Caco-2 (cell line): ENCODE results near the gene MYBPHL. TPM values are rescaled to one million over a fixed set of nuclear protein-coding genes. Genes with fewer than 3 reads are reported as not detected.
A peak's percentile ranks its signal among the peaks of the same experiment; 100 is the strongest.

ENCODE experiments used
- BruUV-seq: library from RNA; stranded (reverse); fragments of 400-500 nt; replicated peaks from 2 replicates; lab custom pipeline; 2021; lab: Mats Ljungman, UMichigan
- CTCF ChIA-PET: fragments of 300-600 bp; sonication (Branson Sonifier 250); formaldehyde crosslinking; loops from one replicate; lab custom pipeline; 2022; ENCODE audit warnings: antibody characterized with exemption; lab: Charles Lee
- POLR2A ChIA-PET: fragments of 300-600 bp; sonication (Branson Sonifier 250); formaldehyde crosslinking; loops from one replicate; lab custom pipeline; 2022; ENCODE audit warnings: antibody characterized with exemption; lab: Charles Lee
- DNase-seq, 2 experiments: peaks; one replicate each; pipeline versions ENCODE4 v3.0.0 to v3.0.0-alpha.2; 2020 to 2022
- H3K27me3 ChIP-seq: replicated peaks from 2 replicates; pipeline ENCODE4 v1.6.0; 2011; ENCODE audit warnings: low read length; ENCODE audit not compliant: control insufficient read depth, insufficient read depth
- H3K36me3 ChIP-seq: 2 replicates; pipeline ENCODE4 v1.5.1; 2011; ENCODE audit warnings: low read length; ENCODE audit not compliant: control insufficient read depth, insufficient read depth
- H3K4me1 ChIP-seq: fragments of 250-450 bp; sonication (Bioruptor Pico); 2 replicates; pipeline ENCODE4 v1.5.1; 2020; ENCODE audit warnings: mild to moderate bottlenecking
- H3K4me3 ChIP-seq: 2 replicates; pipeline ENCODE4 v1.5.1; 2011; ENCODE audit warnings: low read depth, mild to moderate bottlenecking, control low read depth, low read length
- H3K9me3 ChIP-seq: fragments of 250-450 bp; sonication (Bioruptor Pico); 2 replicates; pipeline ENCODE4 v1.5.1; 2020; ENCODE audit warnings: mild to moderate bottlenecking, moderate library complexity
- H3K27ac Mint-ChIP-seq: one replicate; pipeline ENCODE4 v1.8.0; 2022; ENCODE audit warnings: mixed read lengths; ENCODE audit not compliant: unreplicated experiment
- H3K27me3 Mint-ChIP-seq: one replicate; pipeline ENCODE4 v1.8.0; 2022; ENCODE audit warnings: mixed read lengths; ENCODE audit not compliant: insufficient read depth, unreplicated experiment
- H3K36me3 Mint-ChIP-seq: one replicate; pipeline ENCODE4 v1.8.0; 2022; ENCODE audit warnings: mild to moderate bottlenecking, mixed read lengths; ENCODE audit not compliant: insufficient read depth, unreplicated experiment
- H3K4me1 Mint-ChIP-seq: one replicate; pipeline ENCODE4 v1.8.0; 2022; ENCODE audit warnings: low read depth, mixed read lengths; ENCODE audit not compliant: unreplicated experiment
- H3K4me3 Mint-ChIP-seq: one replicate; pipeline ENCODE4 v1.8.0; 2022; ENCODE audit warnings: mild to moderate bottlenecking, moderate library complexity, mixed read lengths; ENCODE audit not compliant: unreplicated experiment
- H3K9me3 Mint-ChIP-seq: one replicate; pipeline ENCODE4 v1.8.0; 2022; ENCODE audit warnings: mixed read lengths; ENCODE audit not compliant: unreplicated experiment
- CTCF ChIP-seq, 2 experiments: fragments of 200-600 bp in 1 of 2; IDR thresholded peaks; 1 replicate in 1 of 2; 2 replicates in 1 of 2; pipeline versions ENCODE4 v1.5.1 to v1.8.0; 2011 to 2022; ENCODE audit warnings: antibody characterized with exemption in 1 of 2, control low read depth in 1 of 2, inconsistent platforms in 1 of 2, low read depth in 1 of 2, low read length in 1 of 2, mild to moderate bottlenecking in 1 of 2, moderate library complexity in 1 of 2; ENCODE audit not compliant: insufficient read depth in 1 of 2, severe bottlenecking in 1 of 2, unreplicated experiment in 1 of 2
- intact Hi-C: fragments of 100-400 bp; cut with micrococcal nuclease; formaldehyde crosslinking; loops from one replicate; pipeline ENCODE4 v1.10.0; 2022; ENCODE audit not compliant: unreplicated experiment
- total RNA-seq: library from RNA; stranded (reverse); gene quantifications from 2 replicates; pipeline ENCODE4 v1.2.3, GENCODE V29; 2022

MYBPHL gene
- total RNA-seq, 1 experiment from 2014 or later, result not detected

GRCh38 chr1:109272831-109273547 lies 33.8 kb downstream of the MYBPHL start:
- Histone ChIP-seq H3K27me3 (no peaks in the 10 kb centered on the region), H3K4me1 (peaks cover 45% of the 10 kb centered on the region), H3K36me3 (no peaks in the 10 kb centered on the region), H3K9me3 (no peaks in the 10 kb centered on the region), H3K4me3 (peak overlapping the region; percentile 4)
- H3K9me3 Mint-ChIP-seq, result no peaks in the 10 kb centered on the region
- H3K27me3 Mint-ChIP-seq, result no peaks in the 10 kb centered on the region
- ChIA-PET CTCF (interaction anchor here (0.5 to 0.6 kb wide), 3 partner anchors 34 to 181 kb away, joined by 3 to 4 read pairs (median 3); partner anchors contain the start of gene MYBPHL), POLR2A (no interaction called here)
- TF ChIP-seq CTCF (IDR thresholded peaks at IDR 0.05; ENCODE audit: insufficient read depth in 1 of 2, low read depth in 1 of 2, low read length in 1 of 2, severe bottlenecking in 1 of 2, unreplicated experiment in 1 of 2), result no peak
- H3K4me3 Mint-ChIP-seq, result peak overlapping the region; percentile 16
- BruUV-seq, result no TSS peak
- intact Hi-C loops, result no loop called here
- H3K36me3 Mint-ChIP-seq, result peaks cover 8% of the 10 kb centered on the region
- peak overlapping the region; percentile 73 for H3K27ac Mint-ChIP-seq
- DNase-seq, result peak; percentile 42 to 66
- peaks cover 15% of the 10 kb centered on the region for H3K4me1 Mint-ChIP-seq

- peak in 1 of 2 experiments; percentile 18 for DNase-seq
- Mint-ChIP-seq H3K27me3 (no peaks in the 10 kb centered on the region), H3K36me3 (peaks cover 8% of the 10 kb centered on the region), H3K4me3 (peak overlapping the region; percentile 16), H3K9me3 (no peaks in the 10 kb centered on the region), H3K4me1 (peaks cover 15% of the 10 kb centered on the region), H3K27ac (peak overlapping the region; percentile 73)
- CTCF ChIA-PET, result no interaction called here
- no peak for TF ChIP-seq CTCF (IDR thresholded peaks at IDR 0.05; ENCODE audit: insufficient read depth in 1 of 2, low read depth in 1 of 2, low read length in 1 of 2, severe bottlenecking in 1 of 2, unreplicated experiment in 1 of 2)
- POLR2A ChIA-PET, result no interaction called here
- no TSS peak for BruUV-seq
- intact Hi-C loops, result no loop called here
- H3K9me3 ChIP-seq, result no peaks in the 10 kb centered on the region
- H3K27me3 ChIP-seq, result no peaks in the 10 kb centered on the region
- no peak overlapping the region for H3K4me3 ChIP-seq
- H3K4me1 ChIP-seq, result peaks cover 37% of the 10 kb centered on the region
- H3K36me3 ChIP-seq, result no peaks in the 10 kb centered on the region
Observed at GRCh38 chr1:109272021-109272799, 34.6 kb downstream of the MYBPHL start.

- DNase-seq, result no peak
- TF ChIP-seq CTCF (IDR thresholded peaks at IDR 0.05; ENCODE audit: insufficient read depth in 1 of 2, low read depth in 1 of 2, low read length in 1 of 2, severe bottlenecking in 1 of 2, unreplicated experiment in 1 of 2), result no peak
- ChIA-PET CTCF (no interaction called here), POLR2A (no interaction called here)
- H3K9me3 ChIP-seq, result no peaks in the 10 kb centered on the region
- Mint-ChIP-seq H3K27me3 (no peaks in the 10 kb centered on the region), H3K4me3 (no peak overlapping the region), H3K4me1 (peaks cover 15% of the 10 kb centered on the region), H3K9me3 (no peaks in the 10 kb centered on the region), H3K27ac (no peak overlapping the region), H3K36me3 (peaks cover 8% of the 10 kb centered on the region)
- BruUV-seq, result no TSS peak
- H3K27me3 ChIP-seq, result no peaks in the 10 kb centered on the region
- no peak overlapping the region for H3K4me3 ChIP-seq
- peaks cover 34% of the 10 kb centered on the region for H3K4me1 ChIP-seq
- H3K36me3 ChIP-seq, result no peaks in the 10 kb centered on the region
- intact Hi-C loops, result no loop called here
Observed at GRCh38 chr1:109271458-109271857, 35.4 kb downstream of the MYBPHL start.
